ENCODE results near the gene PRDM5. TPM values are rescaled to one million over a fixed set of nuclear protein-coding genes. Genes with fewer than 3 reads are reported as not detected.

PRDM5 gene
- total RNA-seq, 4 donors from 2014 or later = 1.2 to 6.9 (median 4.4) TPM

GRCh38 chr4:120855307-120856001 lies 67.1 kb downstream of the PRDM5 start:
- 76 to 80% methylated on average over 2 of the region's 2 CpGs for WGBS, 2 donors
- DNase-seq (ENCODE audit: low spot score in 2 of 2) = no peak
- intact Hi-C loops (cut with DNase I; ENCODE audit: low total_unique reads) = no loop called here
- no peak for TF ChIP-seq CTCF (IDR thresholded peaks at IDR 0.05)
- TF ChIP-seq POLR2A (IDR thresholded peaks at IDR 0.05) = no peak
- no peak overlapping the region for H3K4me3 ChIP-seq (ENCODE audit: low read depth, poor library complexity, severe bottlenecking)

- intact Hi-C loops (cut with DNase I; ENCODE audit: low total_unique reads) = no loop called here
- no peak overlapping the region for H3K4me3 ChIP-seq (ENCODE audit: low read depth, poor library complexity, severe bottlenecking)
- 59 to 63% methylated on average over 7 of the region's 7 CpGs for WGBS, 2 donors
- DNase-seq (ENCODE audit: low spot score in 2 of 2) = no peak
- TF ChIP-seq POLR2A (IDR thresholded peaks at IDR 0.05) (no peak), CTCF (IDR thresholded peaks at IDR 0.05) (no peak)
These were observed 69.2 kb downstream of the PRDM5 start for GRCh38 chr4:120853161-120853935.

- intact Hi-C loops (cut with DNase I; ENCODE audit: low total_unique reads) = no loop called here
- 55 to 66% methylated on average over 3 of the region's 3 CpGs for WGBS, 2 donors
- no peak overlapping the region for H3K4me3 ChIP-seq (ENCODE audit: low read depth, poor library complexity, severe bottlenecking)
- no peak for DNase-seq (ENCODE audit: low spot score in 2 of 2)
- TF ChIP-seq POLR2A (IDR thresholded peaks at IDR 0.05) (no peak), CTCF (IDR thresholded peaks at IDR 0.05) (no peak)
These were observed 72.4 kb downstream of the PRDM5 start for GRCh38 chr4:120850018-120850599.

- 88 to 93% methylated on average over 2 of the region's 2 CpGs for WGBS, 2 donors
- intact Hi-C loops (cut with DNase I; ENCODE audit: low total_unique reads) = no loop called here
- no peak overlapping the region for H3K4me3 ChIP-seq (ENCODE audit: low read depth, poor library complexity, severe bottlenecking)
- TF ChIP-seq CTCF (IDR thresholded peaks at IDR 0.05) (no peak), POLR2A (IDR thresholded peaks at IDR 0.05) (no peak)
- no peak for DNase-seq (ENCODE audit: low spot score in 2 of 2)
These were observed 75.4 kb downstream of the PRDM5 start for GRCh38 chr4:120847019-120847582.

- intact Hi-C loops (cut with DNase I; ENCODE audit: low total_unique reads) = no loop called here
- WGBS, 2 donors = 86 to 88% methylated on average over 2 of the region's 2 CpGs
- TF ChIP-seq POLR2A (IDR thresholded peaks at IDR 0.05) = no peak
- no peak for TF ChIP-seq CTCF (IDR thresholded peaks at IDR 0.05)
- H3K4me3 ChIP-seq (ENCODE audit: low read depth, poor library complexity, severe bottlenecking) = no peak overlapping the region
- no peak for DNase-seq (ENCODE audit: low spot score in 2 of 2)
These were observed 78.0 kb downstream of the PRDM5 start for GRCh38 chr4:120844528-120844921.
